GM12878 (cell line): ENCODE results near the gene ABHD17A. TPM values are rescaled to one million over a fixed set of nuclear protein-coding genes. Genes with fewer than 3 reads are reported as not detected.

ENCODE experiments used
- ATAC-seq: fragments of 200-7000 bp; cut with Tn5 transposase; 3 replicates; pipeline ENCODE4 v1.9.1; 2020; ENCODE audit warnings: mild to moderate bottlenecking, moderate library complexity
- BruUV-seq: library from RNA; stranded (reverse); fragments of 400-500 nt; replicated peaks from 2 replicates; lab custom pipeline; 2021; lab: Mats Ljungman, UMichigan
- CTCF ChIA-PET: fragments of 300-600 bp; sonication (Branson Sonifier 250); formaldehyde crosslinking; extraction: SDS; loops from one replicate; lab custom pipeline; 2021; ENCODE audit warnings: inconsistent platforms; lab: Yijun Ruan, JAX
- POLR2A ChIA-PET: fragments of 350-600 bp; formaldehyde crosslinking; extraction: SDS; loops from one replicate; lab custom pipeline; 2021; ENCODE audit warnings: inconsistent platforms; lab: Charles Lee
- RAD21 ChIA-PET: fragments of 300-600 bp; sonication (Branson Sonifier 250); formaldehyde crosslinking; loops from one replicate; lab custom pipeline; 2023; ENCODE audit warnings: antibody characterized with exemption; ENCODE audit not compliant: unreplicated experiment; lab: Charles Lee
- SMC1A ChIA-PET: fragments of 300-600 bp; sonication (Branson Sonifier 250); formaldehyde crosslinking; loops from one replicate; lab custom pipeline; 2023; ENCODE audit not compliant: unreplicated experiment, uncharacterized antibody; lab: Charles Lee
- DNase-seq: peaks from one replicate; pipeline ENCODE4 v3.0.0-alpha.2; 2011; ENCODE audit warnings: low read depth, low spot score
- FAIRE-seq: peaks from 3 replicates; lab custom pipeline; 2011; peaks lifted over from hg19 to GRCh38; lab: Jason Lieb, UNC
- H2AFZ ChIP-seq: 2 replicates; pipeline ENCODE4 v1.6.0; 2011; ENCODE audit warnings: low read depth, low read length, control low read depth; ENCODE audit not compliant: control insufficient read depth
- H3K27ac ChIP-seq: 2 replicates; pipeline ENCODE4 v1.5.1; 2011; ENCODE audit warnings: control low read depth; ENCODE audit not compliant: control insufficient read depth, insufficient read depth
- H3K27me3 ChIP-seq, 2 experiments: replicated peaks in 1 of 2; 2 replicates each; pipeline versions ENCODE4 v1.6.0 to v1.6.1; 2011; ENCODE audit warnings: low read length in 1 of 2; ENCODE audit not compliant: control insufficient read depth in 2 of 2, insufficient read depth in 2 of 2
- H3K36me3 ChIP-seq, 2 experiments: 2 replicates each; pipeline ENCODE4 v1.5.1; 2011; ENCODE audit warnings: low read length in 1 of 2; ENCODE audit not compliant: control insufficient read depth in 2 of 2, insufficient read depth in 2 of 2
- H3K4me1 ChIP-seq: 2 replicates; pipeline ENCODE4 v1.6.1; 2011; ENCODE audit warnings: mild to moderate bottlenecking, low read length, moderate library complexity, mixed read lengths; ENCODE audit not compliant: control insufficient read depth, insufficient read depth
- H3K4me2 ChIP-seq: 2 replicates; pipeline ENCODE4 v1.6.0; 2011; ENCODE audit warnings: control low read depth; ENCODE audit not compliant: control insufficient read depth, insufficient read depth
- H3K4me3 ChIP-seq: fragments of 200-600 bp; sonication (generic); 2 replicates; pipeline ENCODE4 v1.5.1; 2016
- H3K79me2 ChIP-seq: 2 replicates; pipeline ENCODE4 v1.6.0; 2011; ENCODE audit warnings: low read length; ENCODE audit not compliant: control insufficient read depth, insufficient read depth
- H3K9ac ChIP-seq: 2 replicates; pipeline ENCODE4 v1.8.0; 2011; ENCODE audit warnings: low read length, control low read depth, mixed read lengths; ENCODE audit not compliant: control insufficient read depth, insufficient read depth
- H3K9me3 ChIP-seq: replicated peaks from 3 replicates; pipeline ENCODE4 v1.5.1; 2011; ENCODE audit warnings: mild to moderate bottlenecking, low read length; ENCODE audit not compliant: control insufficient read depth, insufficient read depth
- H4K20me1 ChIP-seq: 2 replicates; pipeline ENCODE4 v1.6.0; 2011; ENCODE audit not compliant: control insufficient read depth, insufficient read depth
- NFYB ChIP-seq: IDR thresholded peaks from 2 replicates; pipeline ENCODE4 v1.6.1; 2011; ENCODE audit warnings: low read depth, mild to moderate bottlenecking, low read length, improper control_type of control experiment, moderate library complexity; ENCODE audit not compliant: insufficient read depth
- POLR2A ChIP-seq: IDR thresholded peaks from 2 replicates; pipeline ENCODE4 v1.6.1; 2011; ENCODE audit warnings: low read depth, mild to moderate bottlenecking, low read length
- SREBF1 ChIP-seq: IDR thresholded peaks from 2 replicates; pipeline ENCODE4 v1.6.1; 2012; ENCODE audit warnings: mild to moderate bottlenecking, low read length
- USF2 ChIP-seq: IDR thresholded peaks from 2 replicates; pipeline ENCODE4 v1.6.1; 2011; ENCODE audit warnings: low read depth, low read length, improper control_type of control experiment, borderline replicate concordance
- ZBTB4 ChIP-seq: fragments of 450-650 bp; formaldehyde crosslinking; IDR thresholded peaks from 2 replicates; pipeline ENCODE4 v1.4.0; 2022; ENCODE audit warnings: mild to moderate bottlenecking, moderate library complexity
- WGBS: methylation state at CpG from one replicate; pipeline ENCODE4 v1.1.6; 2016; ENCODE audit warnings: low lambda C conversion rate; ENCODE audit not compliant: insufficient replicate concordance, insufficient coverage; ENCODE audit errors: missing lambda C conversion rate; 5-methylcytosine and 5-hydroxymethylcytosine counted together
- in situ Hi-C: fragments of 300-500 bp; cut with MboI; formaldehyde crosslinking; loops from 9 replicates; pipeline ENCODE4 v1.14.3; 2018; ENCODE audit warnings: mixed read lengths
- intact Hi-C: fragments of 100-400 bp; cut with micrococcal nuclease; formaldehyde crosslinking; loops from one replicate; pipeline ENCODE4 v1.14.2; 2022; ENCODE audit not compliant: unreplicated experiment
- polyA plus RNA-seq, 11 experiments: library from polyadenylated mRNA; depleted of rRNA in 4 of 11; unstranded in 6 of 11; stranded (reverse) in 5 of 11; fragments of >200 nt; fragmentation: Nextera tagmentation in 4 of 11; fragmentation: Illumina TruSeq in 1 of 11; extraction: Ambion mirVana in 4 of 11; extraction: Trizol in 1 of 11; gene quantifications; 1 replicate in 1 of 11; 2 replicates in 10 of 11; pipeline versions ENCODE4 v1.2.1 to v1.2.3, GENCODE V29; 2011 to 2016; ENCODE audit warnings: inconsistent platforms in 2 of 11, missing spikeins in 2 of 11, low read depth in 1 of 11
- total RNA-seq, 4 experiments: library from RNA; depleted of rRNA in 3 of 4; stranded (reverse); fragments of >200 nt in 3 of 4; fragmentation: Illumina TruSeq in 1 of 4; extraction: Trizol in 1 of 4; gene quantifications; 2 replicates each; pipeline versions ENCODE4 v1.2.1 to v1.2.3, GENCODE V29; 2013 to 2021

The ABHD17A gene
- total and polyA plus RNA-seq, 10 of the 15 experiments (the other 5 are each of a cell fraction or from before 2014, with no cell fraction given), result 0.13 to 126 (median 28.8) TPM; not detected in 1

GRCh38 chr19:1914826-1915341 lies 29.6 kb upstream of the ABHD17A start:
- no peak for FAIRE-seq
- no peaks in the 10 kb centered on the region for H4K20me1 ChIP-seq
- BruUV-seq, result no TSS peak
- H3K9me3 ChIP-seq, result no peaks in the 10 kb centered on the region
- RAD21 ChIA-PET, result no interaction called here
- CTCF ChIA-PET, result no interaction called here
- peaks cover 4% of the 10 kb centered on the region for H3K79me2 ChIP-seq
- ATAC-seq, result no peak
- no peak overlapping the region for H3K9ac ChIP-seq
- no peaks in the 10 kb centered on the region for H3K4me1 ChIP-seq
- intact Hi-C loops (no loop called here), in situ Hi-C loops (no loop called here)
- H2AFZ ChIP-seq, result no peak overlapping the region
- DNase-seq, result no peak
- H3K27ac ChIP-seq, result no peak overlapping the region
- H3K27me3 ChIP-seq, result no peaks in the 10 kb centered on the region
- peaks cover 0 to 10% of the 10 kb centered on the region in 2 experiments; a peak in 3 of 4 replicates for H3K36me3 ChIP-seq
- H3K4me2 ChIP-seq, result no peak overlapping the region
- WGBS, result 90% methylated on average over 23 of the region's 23 CpGs
- SMC1A ChIA-PET, result no interaction called here
- POLR2A ChIA-PET, result interaction anchor here (1.0 kb wide), 1 partner anchor 13 kb away, joined by 3 read pairs; no protein-coding TSS in a partner anchor
- TF ChIP-seq NFYB (no peak), POLR2A (0 out of 2 replicates have a peak, but pooled peaks have one; percentile 25), ZBTB4 (CRISPR knock-in tag) (no peak), USF2 (no peak), SREBF1 (no peak)
- H3K4me3 ChIP-seq, result no peak overlapping the region
